Esophagus mucosa (tissue), 1 donor: ENCODE results near the gene TUBA4A. TPM values are rescaled to one million over a fixed set of nuclear protein-coding genes. Genes with fewer than 3 reads are reported as not detected.

Experiments
- ATAC-seq: fragments of 200-7000 bp; cut with Tn5 transposase; one replicate; pipeline ENCODE4 v1.9.1; 2020
- total RNA-seq: library from RNA; stranded (reverse); gene quantifications from one replicate; pipeline ENCODE4 v1.2.4, GENCODE V29; 2023
- donor health status: DM: yes; HTN: yes; CAD: no.

Gene TUBA4A
- total RNA-seq, 1 donor from 2014 or later, result 138 TPM

GRCh38 chr2:219230059-219230540 lies 23.6 kb downstream of the TUBA4A start:
- peak; percentile 63 for ATAC-seq

- ATAC-seq, result peak; percentile 98
Observed at GRCh38 chr2:219229305-219230058, 24.2 kb downstream of the TUBA4A start, which contains the start of the genes ANKZF1 and ATG9A. Gene ANKZF1, plus strand, starts transcription at chr2:219229806. Its CDS starts 452 bp downstream, at chr2:219230258. Gene ATG9A, minus strand, starts transcription at chr2:219229636. Its CDS starts 1,612 bp downstream, at chr2:219228024.

- ATAC-seq, result peak; percentile 6
Observed at GRCh38 chr2:219228911-219229304, 24.8 kb downstream of the TUBA4A start.

DNA sequence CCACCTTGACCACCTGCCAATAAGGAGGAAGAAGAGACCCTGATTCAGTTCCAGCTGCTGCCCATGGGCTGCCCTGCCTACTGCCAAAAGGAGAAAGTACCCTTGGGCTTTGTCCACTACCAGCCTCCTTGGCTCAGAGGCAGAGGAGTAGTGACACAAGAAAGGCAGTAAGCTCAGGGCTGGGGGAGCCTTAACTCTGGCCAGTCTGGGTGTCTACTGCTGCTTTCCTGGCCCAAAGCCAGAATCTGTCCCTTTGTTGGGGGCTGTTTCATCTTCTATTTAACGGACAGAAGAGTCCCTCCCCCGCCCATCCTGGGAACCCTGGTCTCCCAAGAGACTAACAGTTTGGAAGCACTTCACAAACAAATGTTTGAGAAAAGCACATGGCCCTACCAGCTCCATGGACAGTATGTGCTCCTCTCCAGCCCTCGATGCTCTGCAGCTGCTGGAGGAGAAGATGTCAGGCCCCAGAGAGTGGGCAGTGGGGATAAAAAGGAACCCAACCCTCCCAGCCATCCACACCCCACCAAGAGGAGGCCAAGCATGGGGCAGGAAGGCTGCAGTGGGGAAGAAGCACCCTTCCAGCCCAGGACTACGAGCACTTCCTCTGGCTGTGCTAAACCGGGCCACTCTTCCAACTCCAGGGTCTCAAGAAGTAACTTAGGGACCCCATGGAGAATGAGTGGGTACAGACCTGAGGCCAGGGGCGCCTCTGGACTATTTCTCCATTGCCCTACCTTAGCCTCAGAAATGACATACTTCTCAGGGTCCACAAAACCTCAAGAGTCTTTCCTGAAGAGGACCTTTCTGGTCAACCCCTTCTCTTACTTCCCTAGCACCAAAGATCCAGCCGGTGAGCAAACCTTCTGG lies 25.4 kb downstream of the TUBA4A start:
- no peak for ATAC-seq

DNA sequence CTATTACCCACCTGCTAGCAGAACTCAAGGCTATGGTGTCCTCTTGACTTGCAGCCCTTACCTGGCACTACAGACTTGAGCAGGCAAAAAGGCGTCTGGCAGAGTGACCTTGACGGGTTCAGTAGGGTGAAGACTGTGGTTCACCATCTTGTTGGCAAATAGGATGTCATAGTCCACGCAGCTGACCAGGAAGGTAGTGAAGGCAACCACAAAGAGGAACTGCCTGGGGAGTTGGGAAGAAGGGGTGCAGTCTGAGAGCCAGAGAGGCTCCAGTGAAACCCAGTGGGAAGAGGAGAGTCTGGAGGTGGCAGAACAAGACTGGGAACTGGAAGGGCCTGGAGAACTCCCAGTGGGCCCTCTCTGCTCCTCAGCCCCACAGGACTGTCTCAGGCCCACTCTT lies 28.4 kb downstream of the TUBA4A start:
- ATAC-seq, result no peak

DNA sequence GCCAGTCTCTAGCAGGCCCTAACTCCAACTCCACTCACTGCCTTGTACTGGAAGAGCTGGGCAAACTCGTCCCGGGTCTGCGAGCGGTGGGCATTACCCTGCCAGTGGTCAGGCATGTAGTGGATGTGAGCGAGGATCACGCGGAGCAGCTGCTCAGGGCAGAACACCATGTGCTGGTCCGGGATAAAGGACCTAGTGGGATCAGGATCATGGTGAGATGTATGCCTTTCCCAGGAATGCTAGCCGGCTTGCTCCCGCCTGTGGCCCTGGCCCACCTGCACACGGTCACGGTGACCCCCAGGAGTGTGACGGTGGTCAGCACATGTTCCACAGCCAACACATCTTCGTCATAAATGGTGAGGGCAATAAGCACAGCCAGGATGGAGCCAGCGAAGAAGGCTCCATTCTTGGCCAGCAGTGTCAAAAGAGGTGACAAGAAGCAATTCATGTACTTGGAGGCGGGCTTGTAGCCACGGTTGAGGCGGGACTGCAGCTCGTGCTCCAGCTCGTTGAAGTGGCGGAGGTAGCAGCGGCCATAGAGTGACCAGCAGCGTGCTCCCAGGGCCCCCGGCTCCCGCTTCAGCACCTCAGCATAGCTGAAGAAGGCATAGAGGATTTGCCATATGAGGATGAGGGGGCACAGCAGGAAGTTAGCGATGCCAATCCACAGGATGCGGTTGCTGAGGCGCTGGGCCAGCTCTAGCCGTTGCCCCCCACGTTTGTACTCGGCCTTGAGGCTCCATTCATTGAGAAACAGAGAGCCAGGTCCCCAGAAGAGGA lies 29.7 kb downstream of the TUBA4A start:
- ATAC-seq, result no peak

GRCh38 chr2:219221957-219222518 lies 31.7 kb downstream of the TUBA4A start:
- ATAC-seq, result no peak

DNA sequence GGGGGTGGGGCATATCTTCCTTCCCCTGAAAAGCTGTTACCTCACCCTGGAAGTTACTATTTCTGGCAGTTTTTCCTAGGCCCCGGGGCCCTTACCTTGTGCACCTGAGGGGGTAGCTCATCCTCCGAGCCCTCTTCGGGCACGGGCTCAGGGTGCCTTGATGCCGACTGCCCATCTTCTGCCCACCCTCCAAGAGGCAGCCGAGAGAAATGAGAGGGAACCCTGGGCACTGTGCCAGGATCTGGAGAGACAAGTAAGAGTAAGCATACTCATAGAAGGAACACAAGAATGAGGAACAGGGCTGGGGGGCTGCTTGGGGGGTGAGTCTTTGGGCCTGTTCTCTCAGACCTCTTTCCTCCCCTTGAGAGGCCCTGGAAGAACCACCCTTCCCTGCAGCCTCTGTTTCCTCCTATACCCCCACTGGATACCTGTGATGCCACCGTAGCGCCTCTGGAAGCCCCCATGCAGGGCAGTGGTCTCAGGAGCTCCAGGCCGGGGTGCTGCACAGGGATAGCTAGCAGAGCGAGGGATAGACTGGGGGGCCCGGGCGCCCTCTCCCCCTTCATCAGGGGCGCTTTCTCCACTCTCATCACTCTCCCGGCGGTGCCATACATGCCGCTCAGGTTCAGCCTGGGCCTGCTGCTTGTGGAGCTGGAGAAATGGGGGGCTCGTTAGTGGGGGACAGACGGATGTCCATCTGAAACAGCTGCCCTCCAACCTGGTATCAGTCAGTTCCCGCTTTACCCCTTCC lies 32.9 kb downstream of the TUBA4A start:
- no peak for ATAC-seq

DNA sequence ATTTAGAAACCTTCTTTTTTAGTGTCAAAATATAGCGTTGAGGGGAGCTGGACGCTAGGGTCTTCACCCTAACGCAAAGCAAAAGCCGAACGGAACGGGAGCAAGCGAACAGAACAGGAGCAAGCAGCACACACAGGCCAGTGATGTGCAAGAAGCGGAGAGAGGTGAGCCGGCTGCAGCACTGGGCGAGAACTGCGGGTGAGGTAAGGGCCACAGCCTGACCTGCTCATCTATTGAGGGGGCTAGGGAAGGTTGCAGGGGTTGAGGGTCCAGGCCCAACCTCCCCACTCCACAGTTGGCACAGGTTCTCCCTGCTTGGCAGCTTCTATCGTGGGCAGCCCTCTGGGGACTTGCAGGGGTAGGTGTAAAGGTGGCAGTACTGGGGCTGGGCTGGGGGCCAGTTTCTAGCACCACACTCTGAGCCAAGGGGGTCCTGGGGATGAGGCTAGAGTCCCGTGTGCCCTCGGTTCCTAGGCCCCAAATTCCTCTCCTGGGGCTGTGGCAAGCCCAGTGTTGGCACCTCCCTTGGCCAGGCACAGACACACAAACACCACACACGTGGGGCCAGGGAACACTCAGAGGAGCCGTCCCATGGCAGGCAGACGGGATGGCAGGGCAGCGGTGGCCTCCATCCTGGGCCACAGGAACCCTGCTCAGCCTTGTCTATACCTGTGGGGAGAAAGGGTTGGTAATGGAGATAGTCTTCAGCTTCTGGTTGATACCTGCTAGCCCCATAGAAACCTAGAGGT lies 33.8 kb downstream of the TUBA4A start:
- no peak for ATAC-seq

DNA sequence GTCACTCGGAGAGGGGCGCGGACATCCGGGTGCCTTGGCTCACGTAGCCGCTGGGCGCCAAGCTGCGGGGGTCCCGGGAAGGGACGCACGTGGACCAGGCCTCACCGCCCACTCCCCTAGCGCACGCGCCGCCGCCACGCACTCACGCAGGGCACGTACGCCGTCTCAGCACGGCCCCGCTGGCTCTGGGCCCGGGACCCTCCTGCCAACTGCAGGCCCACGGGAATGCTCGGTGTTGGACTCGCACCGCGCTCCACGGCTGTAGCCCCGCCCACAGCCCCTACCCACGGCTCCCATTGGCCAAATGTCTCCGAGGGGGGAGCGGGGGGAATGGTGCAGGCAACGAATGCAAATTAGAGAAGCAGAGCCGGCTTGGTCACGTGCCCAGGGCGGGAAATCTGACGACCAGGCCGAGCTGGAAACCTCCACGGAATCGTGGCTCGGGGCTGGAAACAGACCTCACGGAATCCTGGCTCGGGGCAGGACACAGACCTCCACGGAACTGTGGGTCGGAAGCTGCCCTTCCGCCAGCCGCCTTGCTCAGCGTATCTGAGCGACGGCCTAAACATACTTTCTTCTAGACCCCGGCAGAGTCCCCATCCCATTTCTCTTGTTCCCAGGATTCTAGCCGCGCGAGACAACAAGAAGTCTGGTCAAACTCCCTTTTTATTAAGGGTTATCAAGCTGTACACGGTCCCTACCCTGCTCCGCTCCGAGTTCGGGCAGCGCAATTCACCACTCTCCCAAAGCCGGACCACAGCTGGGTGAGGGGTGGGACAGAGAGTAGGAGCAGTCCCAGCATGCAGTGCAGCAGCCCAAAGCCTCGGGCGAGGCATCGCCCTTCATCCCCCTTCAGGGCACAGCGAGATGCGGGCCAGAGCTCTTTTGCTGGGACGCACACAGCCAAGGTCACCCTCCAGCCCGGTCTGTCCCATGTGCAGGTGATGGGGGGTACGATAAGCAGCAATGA lies 34.7 kb downstream of the TUBA4A start, which contains the start of gene ABCB6:
ABCB6 (minus strand) TSS at position 227 of the 970 bp plus-strand sequence. CDS start 285 bp downstream, outside the sequence.
- ATAC-seq, result peak; percentile 83

GRCh38 chr2:219218217-219218731 lies 35.4 kb downstream of the TUBA4A start:
- peak; percentile 61 for ATAC-seq

GRCh38 chr2:219216535-219216915 lies 37.2 kb downstream of the TUBA4A start:
- no peak for ATAC-seq

DNA sequence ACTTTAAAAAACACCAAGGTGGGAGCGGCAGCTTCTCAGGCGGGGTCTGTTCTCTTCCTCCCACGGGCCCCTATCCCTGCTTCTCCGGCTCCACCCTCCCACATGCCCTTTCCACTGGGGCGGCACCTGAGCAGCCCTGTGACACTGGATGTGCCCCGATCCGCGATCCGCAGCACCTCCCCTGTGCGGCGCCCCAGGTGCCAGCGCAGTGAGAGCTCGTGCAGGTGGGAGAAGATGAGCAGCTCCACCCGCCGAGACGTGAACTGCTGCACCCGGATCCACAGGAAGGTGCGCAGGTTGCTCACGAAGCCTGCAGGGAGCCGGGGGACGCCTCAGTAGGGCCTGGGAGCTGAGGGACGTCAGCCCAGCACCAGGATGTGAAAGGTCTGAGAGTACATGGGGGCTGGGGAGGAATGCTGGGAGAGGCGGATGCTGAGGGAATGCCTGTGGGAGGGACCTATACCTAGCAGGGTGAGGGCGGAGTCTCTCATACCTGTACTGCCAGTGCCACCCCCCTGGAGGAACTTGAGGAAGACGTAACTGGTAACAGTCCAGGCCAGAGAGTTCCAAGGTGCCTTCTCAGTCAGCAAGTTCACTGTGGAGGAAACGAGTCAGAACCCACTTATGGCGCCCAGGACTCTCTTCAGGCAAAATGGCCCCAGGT lies 37.7 kb downstream of the TUBA4A start:
- no peak for ATAC-seq

GRCh38 chr2:219214786-219215185 lies 38.9 kb downstream of the TUBA4A start:
- ATAC-seq, result no peak

- no peak for ATAC-seq
Observed at GRCh38 chr2:219214141-219214540, 39.6 kb downstream of the TUBA4A start.

DNA sequence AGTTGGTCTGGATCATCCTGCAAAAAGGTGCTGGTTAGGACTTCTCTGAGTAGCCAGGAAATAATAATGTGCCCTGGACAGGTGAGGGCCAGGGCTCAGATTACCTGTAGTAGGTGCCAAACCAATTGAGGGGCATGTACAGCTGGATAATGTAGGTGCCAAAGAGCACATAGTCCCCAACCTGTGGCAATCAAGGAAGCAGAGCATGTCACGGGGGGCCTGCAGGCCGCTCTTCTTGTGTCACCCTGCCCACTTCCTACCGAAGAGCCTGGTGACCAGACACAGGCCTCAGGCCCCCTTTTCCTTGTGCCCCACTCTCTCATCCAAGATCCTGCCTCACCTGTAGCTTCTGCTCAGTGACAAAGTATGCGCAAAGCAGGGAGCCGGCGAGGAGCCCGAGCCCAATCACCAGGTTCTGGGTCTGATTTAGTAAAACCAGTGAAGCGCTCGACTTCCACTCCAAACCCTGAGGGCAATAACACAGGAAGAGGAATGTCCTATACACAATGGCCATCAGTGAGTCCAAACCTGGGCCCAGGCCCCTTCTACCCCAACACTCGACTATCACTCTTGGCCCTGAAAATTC lies 40.1 kb downstream of the TUBA4A start:
- ATAC-seq, result no peak

- ATAC-seq, result no peak
Observed at GRCh38 chr2:219213026-219213415, 40.7 kb downstream of the TUBA4A start.

DNA sequence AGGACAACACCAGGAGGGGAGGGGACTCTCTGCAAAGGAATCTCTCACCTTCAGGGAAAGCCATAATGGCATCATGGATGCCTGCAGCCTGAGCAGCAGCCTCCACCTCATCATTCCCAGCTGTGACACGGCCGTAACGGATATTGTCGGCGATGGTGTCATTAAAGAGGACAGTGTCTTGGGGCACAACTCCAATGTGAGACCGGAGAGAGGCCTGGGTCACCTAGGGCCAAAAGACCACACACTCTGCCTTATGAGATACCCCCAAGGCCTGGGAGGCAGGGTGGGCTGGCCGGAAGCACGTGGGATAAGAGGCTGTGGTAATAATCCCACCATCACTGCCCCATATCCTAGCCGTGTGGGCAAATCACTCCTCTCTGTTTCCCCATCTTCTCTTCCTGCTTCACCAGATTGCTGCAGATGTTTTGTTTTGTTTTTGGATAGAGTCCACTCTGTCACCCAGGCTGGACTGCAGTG lies 42.8 kb downstream of the TUBA4A start:
- ATAC-seq, result no peak
